ENCODE results near the gene ELF3. TPM values are rescaled to one million over a fixed set of nuclear protein-coding genes. Genes with fewer than 3 reads are reported as not detected.

The ELF3 gene
- total RNA-seq, 1 experiment from 2014 or later = 255 TPM

DNA sequence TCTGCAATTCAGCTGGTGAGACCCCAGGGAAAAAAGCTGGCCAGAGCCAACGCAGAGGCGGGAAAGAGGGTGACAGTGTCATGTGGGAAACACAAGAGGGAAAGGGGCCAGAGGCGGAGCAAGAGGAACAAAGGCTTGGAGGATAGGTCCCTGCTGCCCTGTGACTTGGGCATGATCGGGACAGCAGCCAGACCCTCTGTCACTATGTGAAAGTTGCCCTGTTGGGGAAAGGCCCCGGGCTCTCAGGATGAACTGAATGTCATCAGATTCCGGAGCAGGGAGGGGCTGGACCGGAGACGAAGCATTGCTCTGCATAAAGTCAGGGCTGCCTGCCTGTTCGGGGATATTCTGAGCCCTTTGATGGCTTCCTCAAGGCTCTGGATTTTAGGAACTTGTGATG is 5.7 kb upstream of the ELF3 start:
- no peak for DNase-seq (ENCODE audit: low read depth)
- in situ Hi-C loops (cut with HindIII; ENCODE audit: low pct_unique_long_range_greater_than_20kb, low sequenced_read_pairs) = no loop called here

DNA sequence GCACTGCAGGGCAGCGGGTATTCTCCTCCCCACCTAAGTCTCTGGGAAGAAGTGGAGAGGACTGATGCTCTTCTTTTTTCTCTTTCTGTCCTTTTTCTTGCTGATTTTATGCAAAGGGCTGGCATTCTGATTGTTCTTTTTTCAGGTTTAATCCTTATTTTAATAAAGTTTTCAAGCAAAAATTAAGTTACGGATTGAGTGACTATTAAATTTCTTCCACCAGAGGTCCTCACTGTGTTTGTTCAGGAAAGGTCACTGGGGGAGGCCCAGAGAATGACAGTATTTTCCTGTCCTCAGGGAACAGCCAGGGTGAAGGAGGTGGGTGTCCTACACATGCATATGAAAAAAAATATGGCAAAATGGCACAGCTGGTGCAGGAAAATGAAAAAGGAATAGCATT is 4.4 kb upstream of the ELF3 start:
- in situ Hi-C loops (cut with HindIII; ENCODE audit: low pct_unique_long_range_greater_than_20kb, low sequenced_read_pairs) = no loop called here
- peak; percentile 42 for DNase-seq (ENCODE audit: low read depth)

- in situ Hi-C loops (cut with HindIII; ENCODE audit: low pct_unique_long_range_greater_than_20kb, low sequenced_read_pairs) = no loop called here
- DNase-seq (ENCODE audit: low read depth) = no peak
These were observed 3.1 kb upstream of the ELF3 start for GRCh38 chr1:202007304-202007703.

GRCh38 chr1:202007805-202008489 is 2.4 kb upstream of the ELF3 start:
- DNase-seq (ENCODE audit: low read depth) = no peak
- in situ Hi-C loops (cut with HindIII; ENCODE audit: low pct_unique_long_range_greater_than_20kb, low sequenced_read_pairs) = no loop called here

GRCh38 chr1:202009326-202010179 is 834 bp upstream of the ELF3 start:
- peak; percentile 88 for DNase-seq (ENCODE audit: low read depth)
- in situ Hi-C loops (cut with HindIII; ENCODE audit: low pct_unique_long_range_greater_than_20kb, low sequenced_read_pairs) = no loop called here

- in situ Hi-C loops (cut with HindIII; ENCODE audit: low pct_unique_long_range_greater_than_20kb, low sequenced_read_pairs) = no loop called here
These were observed 1.6 kb downstream of the ELF3 start for GRCh38 chr1:202011994-202012393.

GRCh38 chr1:202012544-202013478 is 2.4 kb downstream of the ELF3 start:
- DNase-seq (ENCODE audit: low read depth) = peak; percentile 15

More at GRCh38 chr1:202011994-202012393, 1.6 kb downstream of the ELF3 start:
- no peak for DNase-seq (ENCODE audit: low read depth)

GRCh38 chr1:202013603-202014002 is 3.2 kb downstream of the ELF3 start:
- DNase-seq (ENCODE audit: low read depth) = no peak
- in situ Hi-C loops (cut with HindIII; ENCODE audit: low pct_unique_long_range_greater_than_20kb, low sequenced_read_pairs) = no loop called here

More at GRCh38 chr1:202012544-202013478, 2.4 kb downstream of the ELF3 start:
- in situ Hi-C loops (cut with HindIII; ENCODE audit: low pct_unique_long_range_greater_than_20kb, low sequenced_read_pairs) = no loop called here

DNA sequence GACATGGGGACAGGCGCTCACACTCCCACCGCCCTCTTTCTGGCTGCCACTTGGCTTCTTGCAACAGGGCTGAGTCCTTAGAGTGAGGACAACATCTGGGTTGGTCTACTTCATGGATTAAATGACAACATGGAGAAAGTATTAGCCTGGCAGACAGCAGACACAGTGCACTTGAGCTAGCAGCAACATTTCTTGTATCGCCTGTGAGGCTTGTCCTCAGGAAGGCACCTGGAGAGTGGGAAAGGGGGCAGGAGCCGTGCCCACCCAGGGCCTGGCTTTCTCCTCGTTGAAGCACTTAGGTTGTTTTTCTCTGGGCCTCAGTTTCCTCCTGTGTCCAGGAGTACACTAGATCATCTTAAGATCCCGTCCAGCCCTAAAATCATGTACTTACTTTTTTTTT is 3.7 kb downstream of the ELF3 start:
- no peak for DNase-seq (ENCODE audit: low read depth)
- in situ Hi-C loops (cut with HindIII; ENCODE audit: low pct_unique_long_range_greater_than_20kb, low sequenced_read_pairs) = no loop called here

DNA sequence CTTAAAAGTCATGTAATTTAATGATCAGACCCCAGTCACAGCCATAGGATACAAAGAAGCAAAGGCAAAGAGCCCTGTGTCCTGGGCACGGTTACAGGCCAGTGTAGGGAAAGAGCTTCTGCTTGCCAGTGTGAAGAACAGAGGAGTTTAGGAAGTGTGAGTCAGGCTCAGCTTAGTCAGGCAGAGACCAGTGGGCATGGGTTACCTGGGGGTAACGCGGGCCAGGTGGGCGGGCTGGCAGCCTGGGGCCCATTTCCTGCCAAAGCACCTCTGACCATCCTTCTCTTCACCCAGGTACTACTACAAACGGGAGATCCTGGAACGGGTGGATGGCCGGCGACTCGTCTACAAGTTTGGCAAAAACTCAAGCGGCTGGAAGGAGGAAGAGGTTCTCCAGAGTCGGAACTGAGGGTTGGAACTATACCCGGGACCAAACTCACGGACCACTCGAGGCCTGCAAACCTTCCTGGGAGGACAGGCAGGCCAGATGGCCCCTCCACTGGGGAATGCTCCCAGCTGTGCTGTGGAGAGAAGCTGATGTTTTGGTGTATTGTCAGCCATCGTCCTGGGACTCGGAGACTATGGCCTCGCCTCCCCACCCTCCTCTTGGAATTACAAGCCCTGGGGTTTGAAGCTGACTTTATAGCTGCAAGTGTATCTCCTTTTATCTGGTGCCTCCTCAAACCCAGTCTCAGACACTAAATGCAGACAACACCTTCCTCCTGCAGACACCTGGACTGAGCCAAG is 4.7 kb downstream of the ELF3 start:
- in situ Hi-C loops (cut with HindIII; ENCODE audit: low pct_unique_long_range_greater_than_20kb, low sequenced_read_pairs) = no loop called here
- no peak for DNase-seq (ENCODE audit: low read depth)

- no peak for DNase-seq (ENCODE audit: low read depth)
- in situ Hi-C loops (cut with HindIII; ENCODE audit: low pct_unique_long_range_greater_than_20kb, low sequenced_read_pairs) = no loop called here
These were observed 5.2 kb downstream of the ELF3 start for GRCh38 chr1:202015662-202015937.

- in situ Hi-C loops (cut with HindIII; ENCODE audit: low pct_unique_long_range_greater_than_20kb, low sequenced_read_pairs) = no loop called here
- no peak for DNase-seq (ENCODE audit: low read depth)
These were observed 5.8 kb downstream of the ELF3 start for GRCh38 chr1:202016022-202016810.

DNA sequence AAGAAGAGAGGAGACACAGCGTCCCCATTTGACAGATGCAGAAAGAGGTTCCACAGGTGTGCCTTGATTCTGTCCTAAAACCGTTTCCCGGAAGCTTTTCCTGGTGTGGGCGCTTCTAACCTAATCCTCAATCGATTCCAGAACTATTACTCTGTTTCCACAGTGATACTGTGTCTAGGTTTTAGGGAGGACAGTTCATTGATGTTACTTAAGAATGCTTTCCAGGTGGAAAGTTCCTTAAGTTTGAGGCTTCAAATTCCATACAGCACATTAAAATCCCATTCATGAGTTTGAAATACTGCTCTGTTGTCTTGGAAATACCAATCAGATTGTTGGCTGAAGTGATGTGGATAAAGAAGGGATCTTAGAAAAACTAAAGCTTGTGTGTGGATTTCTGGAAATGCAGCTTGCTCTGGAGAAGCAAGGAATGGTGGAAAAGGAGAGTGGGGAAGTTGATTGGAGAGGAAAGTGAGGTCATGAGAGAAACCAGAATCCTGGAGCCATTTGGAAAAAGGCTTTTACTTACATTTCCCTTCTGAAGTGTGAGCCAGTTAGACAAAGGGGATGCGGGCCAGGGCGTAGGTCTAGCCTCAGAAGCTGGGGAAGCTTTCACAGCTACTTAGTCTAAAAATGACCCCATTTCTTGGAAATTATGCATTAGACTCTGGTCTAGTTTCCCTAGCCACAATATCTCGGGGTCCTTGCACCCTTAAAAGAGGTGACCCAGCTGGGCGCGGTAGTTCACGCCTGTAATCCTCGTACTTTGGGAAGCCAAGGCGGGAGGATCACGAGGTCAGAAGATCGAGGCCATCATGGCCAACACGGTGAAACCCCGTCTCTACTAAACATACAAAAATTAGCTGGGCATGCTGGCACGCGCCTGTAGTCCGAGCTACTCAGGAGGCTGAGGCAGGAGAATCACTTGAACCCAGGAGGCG is 6.7 kb downstream of the ELF3 start:
- DNase-seq (ENCODE audit: low read depth) = peak; percentile 52
- in situ Hi-C loops (cut with HindIII; ENCODE audit: low pct_unique_long_range_greater_than_20kb, low sequenced_read_pairs) = no loop called here

DNA sequence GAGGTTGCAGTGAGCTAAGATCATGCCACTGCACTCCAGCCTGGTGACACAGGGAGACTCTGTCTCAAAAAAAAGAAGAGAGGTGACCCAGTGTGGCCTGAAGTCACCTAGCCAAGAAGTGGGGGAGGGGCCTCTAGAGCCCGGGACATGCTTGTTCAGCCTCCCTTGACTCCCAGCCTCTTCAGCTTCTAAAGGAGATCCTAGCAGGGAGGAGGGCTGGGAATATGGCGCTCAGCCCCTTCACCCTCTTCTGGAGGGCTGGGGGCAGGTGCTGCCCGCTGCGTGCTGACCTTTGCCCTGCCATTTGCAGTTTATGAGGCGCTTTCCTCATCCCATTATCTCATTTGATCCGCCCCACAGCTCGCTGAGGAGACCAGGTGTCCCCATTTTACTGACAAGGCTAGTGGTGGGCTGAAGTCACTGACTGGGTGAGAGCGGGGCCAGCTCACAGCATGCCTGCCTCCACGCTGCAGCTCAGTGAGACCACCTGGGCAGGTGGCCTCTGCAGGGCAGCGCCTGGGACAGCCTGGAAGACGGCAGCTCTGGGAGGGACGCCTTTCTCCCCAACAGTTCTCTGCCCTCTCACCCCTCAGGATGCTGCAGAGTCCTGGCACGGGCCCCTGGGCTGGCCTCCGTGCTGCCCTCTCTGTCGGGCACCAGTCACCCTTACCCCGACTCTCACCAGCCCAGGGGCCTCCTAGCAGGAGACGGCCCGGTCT is 7.5 kb downstream of the ELF3 start:
- DNase-seq (ENCODE audit: low read depth) = peak; percentile 93
- in situ Hi-C loops (cut with HindIII; ENCODE audit: low pct_unique_long_range_greater_than_20kb, low sequenced_read_pairs) = no loop called here

DNA sequence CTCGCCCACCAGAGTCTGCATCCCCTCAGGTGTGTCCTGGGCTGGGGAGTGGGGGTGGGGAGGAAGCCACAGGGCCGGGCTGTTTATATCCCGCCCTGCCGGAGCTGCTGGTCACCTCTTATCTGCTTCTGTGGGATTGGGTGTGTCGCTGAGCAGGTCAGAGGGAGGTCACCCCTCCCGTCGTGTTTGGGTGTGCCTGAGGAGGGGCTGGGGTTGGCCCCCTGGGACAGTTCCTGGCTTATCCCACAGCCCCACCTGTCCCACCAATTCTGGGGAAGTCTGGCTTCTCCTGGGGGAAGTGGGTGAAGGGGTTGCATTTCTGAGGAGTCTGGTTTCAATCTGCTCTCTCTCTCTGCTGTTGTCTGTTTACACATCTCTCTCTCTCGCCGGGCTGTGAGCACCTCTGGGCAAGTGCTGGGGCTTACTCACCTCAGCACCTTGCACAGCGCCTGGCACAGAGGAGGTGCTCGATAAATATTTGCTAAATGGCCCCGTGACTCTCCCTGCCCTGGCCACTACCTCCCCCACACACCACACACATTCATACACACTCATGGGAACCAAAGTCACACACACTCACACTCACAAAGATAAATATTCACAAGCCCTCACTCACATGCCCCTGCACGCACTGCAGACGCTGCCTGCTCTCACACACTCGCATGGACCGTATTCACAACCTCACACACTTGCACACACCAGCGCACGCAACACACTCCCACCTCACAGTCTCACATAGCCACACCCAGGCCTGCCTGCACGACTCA is 8.3 kb downstream of the ELF3 start:
- DNase-seq (ENCODE audit: low read depth) = peak; percentile 99
- in situ Hi-C loops (cut with HindIII; ENCODE audit: low pct_unique_long_range_greater_than_20kb, low sequenced_read_pairs) = no loop called here

All from Caki2 (cell line).